A549 (cell line): Measurements from ENCODE around the gene DPP10. TPM values are rescaled to one million over a fixed set of nuclear protein-coding genes. Genes with fewer than 3 reads are reported as not detected.

Experiments used
- ATAC-seq, 2 experiments: fragments of 200-7000 bp in 1 of 2; fragments of >200 bp in 1 of 2; cut with Nextera tagmentation in 1 of 2; cut with Tn5 transposase in 1 of 2; 3 replicates each; pipeline versions ENCODE4 v1.8.0 to v1.9.1; 2018 to 2020; ENCODE audit warnings: mild to moderate bottlenecking in 1 of 2, moderate library complexity in 1 of 2
- CTCF ChIA-PET: fragments of 300-600 bp; sonication (Branson Sonifier 250); formaldehyde crosslinking; extraction: SDS; loops from one replicate; lab custom pipeline; 2021; ENCODE audit warnings: antibody characterized with exemption, inconsistent platforms; lab: Yijun Ruan, JAX
- POLR2A ChIA-PET: fragments of 350-600 bp; formaldehyde crosslinking; extraction: SDS; loops from one replicate; lab custom pipeline; 2021; ENCODE audit warnings: antibody characterized with exemption, inconsistent platforms; lab: Yijun Ruan, JAX
- DNase-seq, 2 experiments: peaks; one replicate each; pipeline versions ENCODE4 v3.0.0 to v3.0.0-alpha.2; 2011 to 2016; ENCODE audit warnings: low read depth in 1 of 2, low spot score in 1 of 2
- FAIRE-seq: peaks from 2 replicates; lab custom pipeline; 2011; peaks lifted over from hg19 to GRCh38; lab: Jason Lieb, UNC
- H3K27ac ChIP-seq, 2 experiments: fragments of >200 bp; sonication (Bioruptor Twin); formaldehyde crosslinking; 3 replicates each; pipeline ENCODE4 v1.5.1; 2016 to 2017
- H3K4me1 ChIP-seq: fragments of >200 bp; sonication (Bioruptor Twin); formaldehyde crosslinking; 3 replicates; pipeline ENCODE4 v1.6.1; 2016
- H3K4me2 ChIP-seq: fragments of >200 bp; sonication (Bioruptor Twin); formaldehyde crosslinking; 3 replicates; pipeline ENCODE4 v1.6.1; 2016
- H3K4me3 ChIP-seq: fragments of >200 bp; sonication (Bioruptor Twin); formaldehyde crosslinking; 3 replicates; pipeline ENCODE4 v1.5.1; 2016
- H3K9me3 ChIP-seq: fragments of >200 bp; sonication (Bioruptor Twin); formaldehyde crosslinking; 3 replicates; pipeline ENCODE4 v1.6.1; 2016
- EP300 ChIP-seq, 2 experiments: fragments of >200 bp; sonication (Bioruptor Twin); formaldehyde crosslinking; IDR thresholded peaks; 2 replicates in 1 of 2; 3 replicates in 1 of 2; pipeline ENCODE4 v1.6.1; 2016 to 2017
- FOXS1 ChIP-seq: fragments of 250-450 bp; sonication (Bioruptor Pico); IDR thresholded peaks from 2 replicates; pipeline ENCODE4 v1.5.0; 2020; ENCODE audit warnings: mild to moderate bottlenecking, moderate library complexity
- HOXA7 ChIP-seq: fragments of 250-450 bp; sonication (Bioruptor Pico); IDR thresholded peaks from 2 replicates; pipeline ENCODE4 v1.5.0; 2020; ENCODE audit warnings: mild to moderate bottlenecking, moderate library complexity
- JUN ChIP-seq, 2 experiments: fragments of >200 bp; sonication (Bioruptor Twin); formaldehyde crosslinking; IDR thresholded peaks; 2 replicates in 1 of 2; 3 replicates in 1 of 2; pipeline ENCODE4 v1.6.1; 2016 to 2017
- MYC ChIP-seq: IDR thresholded peaks from 2 replicates; pipeline ENCODE4 v1.6.1; 2012; ENCODE audit warnings: mild to moderate bottlenecking, inconsistent platforms, low read length, improper control_type of control experiment, borderline replicate concordance
- NR3C1 ChIP-seq: fragments of >200 bp; sonication (Bioruptor Twin); formaldehyde crosslinking; IDR thresholded peaks from 3 replicates; pipeline ENCODE4 v1.6.1; 2017
- POLR2AphosphoS2 ChIP-seq: conservative IDR thresholded peaks from 2 replicates; pipeline ENCODE4 v1.6.1; 2012; ENCODE audit warnings: low read length, improper control_type of control experiment, inconsistent platforms
- RAD21 ChIP-seq, 2 experiments: fragments of >200 bp in 1 of 2; sonication (Bioruptor Twin) in 1 of 2; formaldehyde crosslinking in 1 of 2; IDR thresholded peaks in 1 of 2; conservative IDR thresholded peaks in 1 of 2; 2 replicates in 1 of 2; 3 replicates in 1 of 2; pipeline ENCODE4 v1.6.1; 2012 to 2018; ENCODE audit warnings: inconsistent platforms in 1 of 2
- RCOR1 ChIP-seq: fragments of 150-350 bp; IDR thresholded peaks from 2 replicates; pipeline ENCODE4 v1.6.1; 2014; ENCODE audit warnings: antibody characterized with exemption, low read length, low read depth
- RFX5 ChIP-seq: fragments of 450-650 bp; IDR thresholded peaks from 2 replicates; pipeline ENCODE4 v1.7.1; 2014; ENCODE audit warnings: antibody characterized with exemption, mild to moderate bottlenecking, moderate library complexity
- SREBF2 ChIP-seq: fragments of 450-650 bp; IDR thresholded peaks from 2 replicates; pipeline ENCODE4 v1.6.1; 2014; ENCODE audit warnings: mild to moderate bottlenecking, moderate library complexity
- ZC3H11A ChIP-seq: fragments of 450-650 bp; IDR thresholded peaks from 2 replicates; pipeline ENCODE4 v1.6.1; 2014; ENCODE audit warnings: antibody characterized with exemption, mild to moderate bottlenecking
- ZFP36 ChIP-seq: fragments of 450-650 bp; IDR thresholded peaks from 2 replicates; pipeline ENCODE4 v1.6.1; 2014; ENCODE audit warnings: borderline replicate concordance; ENCODE audit not compliant: partially characterized antibody
- WGBS: methylation state at CpG from one replicate; pipeline ENCODE4 v1.1.6; 2017; ENCODE audit errors: missing lambda C conversion rate; 5-methylcytosine and 5-hydroxymethylcytosine counted together
- polyA plus RNA-seq, 4 experiments: library from polyadenylated mRNA; depleted of rRNA in 3 of 4; stranded (reverse); fragments of >200 nt; fragmentation: RNase III in 1 of 4; extraction: RNeasy Plus Mini Kit Qiagen cat#74134 plus additional on column Dnase treatment in 1 of 4; gene quantifications; 2 replicates in 3 of 4; 3 replicates in 1 of 4; pipeline ENCODE4 v1.2.3, GENCODE V29; 2011 to 2017
- TF ChIP-seq, protein P1 (sequence below): IDR thresholded peaks from 2 replicates; pipeline ENCODE4 v1.6.1; 2012
- TF ChIP-seq, protein P2 (sequence below): fragments of >200 bp; sonication (Bioruptor Twin); formaldehyde crosslinking; IDR thresholded peaks from 3 replicates; pipeline ENCODE4 v1.5.1; 2016
- TF ChIP-seq, protein P3 (sequence below): fragments of 150-350 bp; IDR thresholded peaks from 2 replicates; pipeline ENCODE4 v1.6.1; 2014; ENCODE audit warnings: low read depth, mild to moderate bottlenecking, low read length
- TF ChIP-seq, protein P4 (sequence below): fragments of >200 bp; sonication (Bioruptor Twin); formaldehyde crosslinking; IDR thresholded peaks from 2 replicates; pipeline ENCODE4 v1.6.1; 2016
- TF ChIP-seq, protein P5 (sequence below): fragments of 250-450 bp; sonication (Bioruptor Pico); IDR thresholded peaks from 2 replicates; pipeline ENCODE4 v1.5.0; 2021; ENCODE audit warnings: mild to moderate bottlenecking, moderate library complexity, borderline replicate concordance
- TF ChIP-seq, protein P6 (sequence below): fragments of 200-600 bp; sonication (generic); IDR thresholded peaks from 2 replicates; pipeline ENCODE4 v1.6.1; 2016; ENCODE audit warnings: antibody characterized with exemption, mild to moderate bottlenecking, moderate library complexity

Gene DPP10
- polyA plus RNA-seq, 2 of the 4 experiments (the other 2 are of a cell fraction): not detected

DNA sequence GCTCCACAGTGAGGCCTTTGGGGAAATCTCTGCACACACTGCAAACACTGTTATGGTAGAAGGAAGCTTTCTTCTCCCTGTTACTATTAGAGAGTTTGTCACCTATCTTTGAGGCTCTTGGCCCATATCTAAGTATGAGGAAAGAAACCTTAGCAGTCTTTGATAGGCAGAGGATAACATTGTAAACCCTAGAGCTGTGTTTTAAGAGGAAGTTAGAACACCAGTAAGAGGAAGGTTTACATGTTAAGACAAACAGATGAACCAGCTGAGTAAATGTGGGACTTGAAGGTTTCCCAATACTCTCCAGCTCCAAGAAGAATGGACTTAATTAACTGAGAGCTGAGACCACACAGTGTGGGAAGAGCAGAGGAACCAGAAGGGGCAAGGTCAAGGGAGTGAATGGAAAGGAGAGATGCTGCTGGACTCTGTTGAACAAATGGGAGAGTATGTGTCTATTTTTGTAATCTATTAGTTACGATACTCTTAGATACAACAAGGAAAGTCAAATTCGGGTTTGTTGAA is 257.0 kb downstream of the DPP10 start:
- no peak for ATAC-seq
- ChIA-PET CTCF (no interaction called here), POLR2A (no interaction called here)
- Histone ChIP-seq H3K9me3 (no peaks in the 10 kb centered on the region), H3K4me1 (no peaks in the 10 kb centered on the region), H3K27ac (no peak overlapping the region), H3K4me3 (no peak overlapping the region), H3K4me2 (no peak overlapping the region)
- WGBS: 24% methylated on average over 2 of the region's 2 CpGs
- TF ChIP-seq, protein P1, sequence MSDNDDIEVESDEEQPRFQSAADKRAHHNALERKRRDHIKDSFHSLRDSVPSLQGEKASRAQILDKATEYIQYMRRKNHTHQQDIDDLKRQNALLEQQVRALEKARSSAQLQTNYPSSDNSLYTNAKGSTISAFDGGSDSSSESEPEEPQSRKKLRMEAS: no peak
- DNase-seq: no peak
- FAIRE-seq: no peak

DNA sequence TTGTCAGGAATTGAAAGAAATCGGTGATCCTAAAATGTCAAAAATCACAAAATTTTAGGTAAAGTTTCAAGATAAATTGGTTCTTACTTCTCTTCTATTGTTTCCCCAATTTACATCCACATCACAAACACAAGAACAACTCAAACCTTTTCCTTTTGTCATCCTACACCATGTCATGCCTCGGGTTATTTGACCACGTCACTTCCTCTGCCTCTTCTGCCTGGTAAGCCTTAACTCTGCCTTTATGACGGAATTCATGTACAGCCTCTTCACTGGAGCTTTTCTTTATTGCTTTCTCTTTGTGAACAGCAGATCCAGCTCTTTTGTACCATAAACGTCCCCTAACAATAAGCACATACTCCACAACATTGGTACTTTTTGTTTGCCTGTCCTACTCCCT is 258.0 kb downstream of the DPP10 start:
- no peak overlapping the region for H3K27ac ChIP-seq
- no peak overlapping the region for H3K4me2 ChIP-seq
- TF ChIP-seq RCOR1 (no peak), ZC3H11A (no peak), RAD21 (conservative IDR thresholded peaks at IDR 0.05 in 1 of 2, IDR thresholded peaks at IDR 0.05 in 1 of 2) (no peak)
- TF ChIP-seq, protein P2, sequence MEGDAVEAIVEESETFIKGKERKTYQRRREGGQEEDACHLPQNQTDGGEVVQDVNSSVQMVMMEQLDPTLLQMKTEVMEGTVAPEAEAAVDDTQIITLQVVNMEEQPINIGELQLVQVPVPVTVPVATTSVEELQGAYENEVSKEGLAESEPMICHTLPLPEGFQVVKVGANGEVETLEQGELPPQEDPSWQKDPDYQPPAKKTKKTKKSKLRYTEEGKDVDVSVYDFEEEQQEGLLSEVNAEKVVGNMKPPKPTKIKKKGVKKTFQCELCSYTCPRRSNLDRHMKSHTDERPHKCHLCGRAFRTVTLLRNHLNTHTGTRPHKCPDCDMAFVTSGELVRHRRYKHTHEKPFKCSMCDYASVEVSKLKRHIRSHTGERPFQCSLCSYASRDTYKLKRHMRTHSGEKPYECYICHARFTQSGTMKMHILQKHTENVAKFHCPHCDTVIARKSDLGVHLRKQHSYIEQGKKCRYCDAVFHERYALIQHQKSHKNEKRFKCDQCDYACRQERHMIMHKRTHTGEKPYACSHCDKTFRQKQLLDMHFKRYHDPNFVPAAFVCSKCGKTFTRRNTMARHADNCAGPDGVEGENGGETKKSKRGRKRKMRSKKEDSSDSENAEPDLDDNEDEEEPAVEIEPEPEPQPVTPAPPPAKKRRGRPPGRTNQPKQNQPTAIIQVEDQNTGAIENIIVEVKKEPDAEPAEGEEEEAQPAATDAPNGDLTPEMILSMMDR: no peak
- no peak overlapping the region for H3K4me3 ChIP-seq
- H3K4me1 ChIP-seq: no peaks in the 10 kb centered on the region
- ATAC-seq: no peak
- POLR2A ChIA-PET: no interaction called here
- no peak for FAIRE-seq
- no peaks in the 10 kb centered on the region for H3K9me3 ChIP-seq
- WGBS: 4% methylated on average over 5 of the region's 5 CpGs
- DNase-seq: no peak
- CTCF ChIA-PET: no interaction called here

DNA sequence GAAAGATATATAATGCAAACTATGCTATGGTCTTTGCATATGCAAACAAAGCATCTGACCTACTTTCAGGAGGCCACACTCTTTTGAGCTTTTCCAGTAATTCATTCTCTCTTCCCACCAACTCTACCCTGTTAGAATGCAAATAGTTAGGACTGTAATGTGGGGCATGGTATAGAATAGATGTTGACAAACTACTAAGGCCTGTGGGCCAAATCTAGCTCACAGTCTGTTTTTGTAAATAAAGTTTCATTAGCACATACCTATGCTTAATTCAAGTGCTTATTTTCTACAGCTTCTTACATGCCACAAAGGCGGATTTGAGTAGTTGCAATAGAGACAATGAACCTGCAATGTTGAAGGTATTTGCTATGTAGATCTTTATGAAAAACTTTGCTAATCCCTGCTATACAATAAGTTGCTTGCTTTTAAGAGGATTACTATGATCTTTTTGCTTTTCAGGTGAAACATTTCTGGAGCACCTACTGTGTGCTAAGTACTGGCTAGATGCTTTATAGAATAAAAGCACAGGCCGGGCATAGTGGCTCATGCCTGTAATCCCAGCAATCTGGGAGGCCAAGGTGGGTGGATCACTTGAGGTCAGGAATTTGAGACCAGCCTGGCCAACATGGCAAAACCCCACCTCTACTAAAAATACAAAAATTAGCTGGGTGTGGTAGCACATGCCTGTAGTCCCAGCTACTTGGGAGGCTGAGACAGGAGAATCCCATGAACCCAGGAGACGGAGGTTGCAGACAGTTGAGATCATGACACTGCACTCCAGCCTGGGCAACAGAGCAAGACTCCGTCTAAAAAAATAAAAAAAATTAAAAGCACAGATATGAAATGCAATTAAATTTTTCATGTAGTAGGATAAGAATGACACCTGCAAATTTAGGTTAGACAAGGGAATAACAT is 267.8 kb downstream of the DPP10 start:
- no peak for DNase-seq
- H3K9me3 ChIP-seq: no peaks in the 10 kb centered on the region
- H3K4me3 ChIP-seq: no peak overlapping the region
- ATAC-seq: no peak
- WGBS: 25% methylated on average over 4 of the region's 4 CpGs
- TF ChIP-seq, protein P3, sequence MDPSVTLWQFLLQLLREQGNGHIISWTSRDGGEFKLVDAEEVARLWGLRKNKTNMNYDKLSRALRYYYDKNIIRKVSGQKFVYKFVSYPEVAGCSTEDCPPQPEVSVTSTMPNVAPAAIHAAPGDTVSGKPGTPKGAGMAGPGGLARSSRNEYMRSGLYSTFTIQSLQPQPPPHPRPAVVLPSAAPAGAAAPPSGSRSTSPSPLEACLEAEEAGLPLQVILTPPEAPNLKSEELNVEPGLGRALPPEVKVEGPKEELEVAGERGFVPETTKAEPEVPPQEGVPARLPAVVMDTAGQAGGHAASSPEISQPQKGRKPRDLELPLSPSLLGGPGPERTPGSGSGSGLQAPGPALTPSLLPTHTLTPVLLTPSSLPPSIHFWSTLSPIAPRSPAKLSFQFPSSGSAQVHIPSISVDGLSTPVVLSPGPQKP: no peak
- TF ChIP-seq FOXS1 (CRISPR knock-in tag): no peak
- TF ChIP-seq ZFP36: no peak
- no peaks in the 10 kb centered on the region for H3K4me1 ChIP-seq
- POLR2A ChIA-PET: no interaction called here
- FAIRE-seq: no peak
- CTCF ChIA-PET: no interaction called here
- H3K27ac ChIP-seq: no peak overlapping the region
- no peak overlapping the region for H3K4me2 ChIP-seq

DNA sequence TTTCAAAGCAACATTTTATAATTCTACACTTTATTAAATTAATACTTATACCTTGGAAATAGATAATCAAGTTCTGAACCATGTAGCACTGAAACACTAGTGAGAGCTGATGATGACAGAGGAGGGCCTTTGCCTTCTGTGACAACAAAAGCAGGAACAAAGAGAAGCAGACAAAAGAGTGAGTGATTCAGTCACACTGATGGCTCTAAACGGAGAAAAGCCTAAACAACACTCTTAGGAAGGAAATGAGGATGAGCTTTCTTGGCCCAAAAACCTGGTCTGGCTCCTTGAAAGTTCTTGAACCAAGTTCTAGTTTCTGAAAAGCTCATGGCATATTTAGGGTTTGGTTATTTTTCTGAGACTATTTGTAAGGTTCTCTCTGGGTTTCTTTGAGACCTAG is 271.9 kb downstream of the DPP10 start:
- Histone ChIP-seq H3K4me1 (no peaks in the 10 kb centered on the region), H3K4me2 (no peak overlapping the region), H3K27ac (no peak overlapping the region), H3K4me3 (no peak overlapping the region), H3K9me3 (no peaks in the 10 kb centered on the region)
- FAIRE-seq (no peak), ATAC-seq (no peak), DNase-seq (no peak)
- 3% methylated on average over 1 of the region's 1 CpG for WGBS
- ChIA-PET POLR2A (no interaction called here), CTCF (no interaction called here)
- TF ChIP-seq POLR2AphosphoS2: no peak
- no peak for TF ChIP-seq ZFP36
- TF ChIP-seq, protein P4, sequence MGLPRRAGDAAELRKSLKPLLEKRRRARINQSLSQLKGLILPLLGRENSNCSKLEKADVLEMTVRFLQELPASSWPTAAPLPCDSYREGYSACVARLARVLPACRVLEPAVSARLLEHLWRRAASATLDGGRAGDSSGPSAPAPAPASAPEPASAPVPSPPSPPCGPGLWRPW: no peak
- TF ChIP-seq NR3C1: no peak
- TF ChIP-seq EP300 (IDR thresholded peaks at IDR 0.05): no peak
- no peak for TF ChIP-seq SREBF2
- no peak for TF ChIP-seq MYC
- TF ChIP-seq JUN (IDR thresholded peaks at IDR 0.05): no peak
- no peak for TF ChIP-seq RCOR1
- TF ChIP-seq, protein P5, sequence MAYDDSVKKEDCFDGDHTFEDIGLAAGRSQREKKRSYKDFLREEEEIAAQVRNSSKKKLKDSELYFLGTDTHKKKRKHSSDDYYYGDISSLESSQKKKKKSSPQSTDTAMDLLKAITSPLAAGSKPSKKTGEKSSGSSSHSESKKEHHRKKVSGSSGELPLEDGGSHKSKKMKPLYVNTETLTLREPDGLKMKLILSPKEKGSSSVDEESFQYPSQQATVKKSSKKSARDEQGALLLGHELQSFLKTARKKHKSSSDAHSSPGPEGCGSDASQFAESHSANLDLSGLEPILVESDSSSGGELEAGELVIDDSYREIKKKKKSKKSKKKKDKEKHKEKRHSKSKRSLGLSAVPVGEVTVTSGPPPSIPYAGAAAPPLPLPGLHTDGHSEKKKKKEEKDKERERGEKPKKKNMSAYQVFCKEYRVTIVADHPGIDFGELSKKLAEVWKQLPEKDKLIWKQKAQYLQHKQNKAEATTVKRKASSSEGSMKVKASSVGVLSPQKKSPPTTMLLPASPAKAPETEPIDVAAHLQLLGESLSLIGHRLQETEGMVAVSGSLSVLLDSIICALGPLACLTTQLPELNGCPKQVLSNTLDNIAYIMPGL: no peak
- TF ChIP-seq HOXA7: no peak
- TF ChIP-seq RFX5: no peak
- TF ChIP-seq, protein P6, sequence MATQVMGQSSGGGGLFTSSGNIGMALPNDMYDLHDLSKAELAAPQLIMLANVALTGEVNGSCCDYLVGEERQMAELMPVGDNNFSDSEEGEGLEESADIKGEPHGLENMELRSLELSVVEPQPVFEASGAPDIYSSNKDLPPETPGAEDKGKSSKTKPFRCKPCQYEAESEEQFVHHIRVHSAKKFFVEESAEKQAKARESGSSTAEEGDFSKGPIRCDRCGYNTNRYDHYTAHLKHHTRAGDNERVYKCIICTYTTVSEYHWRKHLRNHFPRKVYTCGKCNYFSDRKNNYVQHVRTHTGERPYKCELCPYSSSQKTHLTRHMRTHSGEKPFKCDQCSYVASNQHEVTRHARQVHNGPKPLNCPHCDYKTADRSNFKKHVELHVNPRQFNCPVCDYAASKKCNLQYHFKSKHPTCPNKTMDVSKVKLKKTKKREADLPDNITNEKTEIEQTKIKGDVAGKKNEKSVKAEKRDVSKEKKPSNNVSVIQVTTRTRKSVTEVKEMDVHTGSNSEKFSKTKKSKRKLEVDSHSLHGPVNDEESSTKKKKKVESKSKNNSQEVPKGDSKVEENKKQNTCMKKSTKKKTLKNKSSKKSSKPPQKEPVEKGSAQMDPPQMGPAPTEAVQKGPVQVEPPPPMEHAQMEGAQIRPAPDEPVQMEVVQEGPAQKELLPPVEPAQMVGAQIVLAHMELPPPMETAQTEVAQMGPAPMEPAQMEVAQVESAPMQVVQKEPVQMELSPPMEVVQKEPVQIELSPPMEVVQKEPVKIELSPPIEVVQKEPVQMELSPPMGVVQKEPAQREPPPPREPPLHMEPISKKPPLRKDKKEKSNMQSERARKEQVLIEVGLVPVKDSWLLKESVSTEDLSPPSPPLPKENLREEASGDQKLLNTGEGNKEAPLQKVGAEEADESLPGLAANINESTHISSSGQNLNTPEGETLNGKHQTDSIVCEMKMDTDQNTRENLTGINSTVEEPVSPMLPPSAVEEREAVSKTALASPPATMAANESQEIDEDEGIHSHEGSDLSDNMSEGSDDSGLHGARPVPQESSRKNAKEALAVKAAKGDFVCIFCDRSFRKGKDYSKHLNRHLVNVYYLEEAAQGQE: no peak
